ENCODE data around the gene DPF3.
A peak's percentile ranks its signal among the peaks of the same experiment; 100 is the strongest.

The DPF3 gene

DNA sequence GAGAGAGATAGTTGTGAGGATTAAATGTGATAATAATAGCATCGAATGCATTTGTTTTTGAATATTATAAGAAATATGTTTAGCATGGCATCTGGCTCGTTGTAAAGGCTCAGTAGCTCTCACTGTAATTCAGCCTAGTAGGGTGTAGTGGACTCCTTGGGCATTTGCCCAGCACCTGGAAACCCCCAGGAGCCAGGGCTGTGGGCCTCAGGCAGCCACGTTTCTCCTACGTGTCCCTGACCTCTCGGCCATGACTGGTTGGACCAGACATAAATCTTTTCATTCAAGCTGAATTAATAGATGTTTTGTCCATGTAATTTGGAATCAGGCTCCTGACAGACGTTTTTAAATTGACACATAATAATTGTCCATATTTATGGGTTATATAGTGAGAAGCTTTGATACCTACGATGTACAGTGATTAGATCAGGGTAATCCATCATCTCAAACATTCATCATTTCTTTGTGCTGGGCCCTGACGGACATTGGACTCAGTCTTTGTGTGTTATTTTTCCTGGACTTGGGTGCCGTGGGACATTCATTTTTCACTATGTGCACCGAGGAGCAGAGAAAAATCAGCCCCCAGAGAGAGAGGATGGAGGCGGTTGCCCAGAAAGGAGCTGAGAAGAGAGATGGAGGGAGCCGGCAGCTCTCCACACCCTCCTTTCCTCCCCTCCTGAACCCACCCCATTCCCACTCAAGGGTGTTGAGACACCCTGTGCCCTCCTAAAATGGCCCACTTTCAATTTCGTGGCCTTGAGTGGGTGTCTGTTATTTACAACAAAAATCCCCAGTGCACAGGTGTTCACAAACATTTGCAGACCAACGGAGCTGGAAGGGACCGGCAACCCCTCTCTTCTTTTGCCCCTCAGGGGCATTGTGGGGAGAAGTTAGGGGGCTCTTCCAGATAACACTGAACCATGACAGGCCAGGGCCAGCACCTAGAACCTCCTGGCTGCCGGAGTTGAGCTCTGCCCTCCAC, 296.4 kb downstream of the DPF3 start:
- no peak for DNase-seq (ENCODE audit: low read depth)

DNA sequence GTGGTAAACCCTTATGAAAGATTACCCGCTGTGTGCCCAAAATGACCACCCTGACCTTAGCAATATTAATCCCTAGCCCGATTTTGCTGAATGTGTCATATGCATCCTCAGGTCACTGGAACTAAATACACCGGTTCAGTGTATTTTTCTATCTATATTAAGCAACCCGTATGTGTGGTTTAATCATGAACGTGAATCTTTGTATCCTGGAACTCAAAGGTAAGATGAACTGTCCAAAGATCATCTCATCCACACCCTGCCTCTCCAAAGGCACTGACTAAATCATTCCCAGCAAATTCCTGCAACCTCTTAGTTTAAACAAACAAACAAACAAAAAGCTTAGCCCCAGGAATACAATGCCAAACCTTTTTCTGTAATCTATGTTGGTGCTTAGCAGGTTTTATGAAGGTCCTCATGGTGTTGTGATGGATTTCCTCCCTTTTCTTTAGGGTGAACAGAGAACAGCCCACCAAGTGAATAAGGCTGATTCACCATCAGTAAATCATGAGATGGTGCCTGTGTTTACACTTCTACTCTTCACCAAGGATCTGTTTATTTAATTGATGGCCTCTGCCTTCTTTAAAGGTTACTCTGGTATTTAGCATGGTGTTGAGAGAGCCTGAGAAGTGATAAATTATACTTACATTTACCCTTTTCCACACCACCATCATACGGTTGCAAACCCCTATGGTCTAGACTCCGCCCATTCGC, 298.6 kb downstream of the DPF3 start:
- DNase-seq (ENCODE audit: low read depth) = no peak

DNA sequence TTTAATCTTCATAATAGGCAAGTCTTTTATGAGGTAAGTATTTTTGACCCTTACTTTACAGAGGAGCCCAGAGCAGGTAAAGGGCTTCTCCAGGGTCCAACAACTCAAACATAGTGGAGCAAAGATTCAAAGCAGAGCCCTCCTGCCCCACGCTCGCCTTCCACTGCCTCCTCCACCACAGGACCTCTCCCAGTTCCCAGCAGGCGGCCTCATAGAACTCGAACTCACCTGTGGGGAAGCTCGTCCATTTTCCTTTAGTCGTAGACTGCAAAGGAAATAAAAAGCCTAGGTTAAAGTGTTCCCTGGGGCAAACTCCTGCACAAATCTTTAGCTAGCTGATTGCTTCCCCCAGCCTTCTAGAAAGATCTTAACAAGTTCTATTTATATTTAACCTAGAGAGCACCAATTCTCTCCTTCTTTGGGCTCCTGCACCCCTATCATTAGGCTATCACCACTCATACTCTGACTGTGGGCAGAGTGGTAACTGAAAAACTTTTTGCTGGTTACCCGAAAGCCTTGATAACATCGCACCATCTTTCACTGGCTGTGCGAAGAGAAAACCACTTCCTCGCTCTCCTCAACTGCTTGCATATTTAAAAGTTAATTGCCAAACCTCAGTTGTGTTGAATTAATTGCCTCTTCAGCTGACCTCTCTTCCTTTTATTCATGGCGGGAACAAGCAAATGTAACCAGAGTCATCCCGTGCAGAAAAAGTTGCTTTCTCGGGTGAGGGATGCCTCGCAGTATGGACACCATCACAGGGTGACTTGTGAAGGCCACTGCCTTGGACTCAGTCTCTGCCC, 299.6 kb downstream of the DPF3 start:
- DNase-seq (ENCODE audit: low read depth) = peak; percentile 11

DNA sequence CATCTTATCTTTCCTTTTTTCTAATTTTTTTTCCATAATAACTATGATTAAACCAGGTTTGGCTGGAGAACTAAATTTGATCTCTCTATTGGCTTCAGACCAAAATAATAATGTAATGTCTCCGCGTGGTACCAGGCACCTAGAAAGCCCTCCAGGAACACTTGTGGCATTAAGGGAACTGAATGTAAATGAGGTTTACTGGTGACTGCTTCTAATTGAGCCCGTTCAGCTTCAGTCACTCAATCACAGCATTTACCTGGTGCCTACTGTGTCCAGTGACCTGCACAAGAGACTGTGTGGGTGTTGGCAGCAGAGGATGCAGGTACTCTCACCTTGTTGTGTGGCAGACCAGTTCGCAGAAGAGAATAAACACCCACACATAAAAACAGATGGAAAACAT, 302.5 kb downstream of the DPF3 start:
- no peak for DNase-seq (ENCODE audit: low read depth)

DNA sequence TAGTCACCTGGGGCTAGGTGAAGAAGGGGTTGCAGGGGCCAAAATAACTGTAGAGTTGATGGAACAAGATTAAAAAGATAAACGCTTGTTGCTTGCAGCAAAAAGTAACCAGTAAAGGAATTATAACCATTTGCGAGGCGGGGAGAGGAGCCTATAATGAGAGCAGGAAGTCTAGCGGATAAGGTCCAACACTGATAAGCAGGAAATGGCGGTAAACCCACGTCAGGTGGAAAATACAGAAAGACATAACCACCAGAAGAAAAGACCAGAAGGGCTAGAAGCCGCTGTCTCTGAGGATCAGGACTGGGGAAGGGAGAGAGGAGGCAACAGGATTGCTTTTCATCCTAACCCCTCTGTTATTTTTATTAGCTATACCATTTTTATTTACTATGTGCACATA, 303.3 kb downstream of the DPF3 start:
- DNase-seq (ENCODE audit: low read depth) = no peak

DNA sequence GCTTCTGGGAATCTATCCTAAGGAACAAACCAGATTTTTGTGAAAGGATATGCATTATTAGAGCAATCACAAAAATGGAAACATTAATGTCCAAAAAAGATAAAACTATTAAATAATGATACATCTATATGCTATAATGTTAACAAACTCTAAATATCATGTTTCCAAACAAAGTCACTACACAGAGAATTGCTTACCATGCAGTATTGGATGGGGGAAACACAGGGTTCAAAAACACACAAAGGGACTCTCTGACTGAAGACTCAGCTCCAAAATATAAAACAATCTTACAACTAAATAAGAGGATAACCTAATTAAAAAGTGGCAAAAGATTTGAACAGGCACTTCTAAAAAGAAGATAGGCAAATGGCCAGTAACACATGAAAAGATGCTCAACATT, 304.2 kb downstream of the DPF3 start:
- DNase-seq (ENCODE audit: low read depth) = no peak

DNA sequence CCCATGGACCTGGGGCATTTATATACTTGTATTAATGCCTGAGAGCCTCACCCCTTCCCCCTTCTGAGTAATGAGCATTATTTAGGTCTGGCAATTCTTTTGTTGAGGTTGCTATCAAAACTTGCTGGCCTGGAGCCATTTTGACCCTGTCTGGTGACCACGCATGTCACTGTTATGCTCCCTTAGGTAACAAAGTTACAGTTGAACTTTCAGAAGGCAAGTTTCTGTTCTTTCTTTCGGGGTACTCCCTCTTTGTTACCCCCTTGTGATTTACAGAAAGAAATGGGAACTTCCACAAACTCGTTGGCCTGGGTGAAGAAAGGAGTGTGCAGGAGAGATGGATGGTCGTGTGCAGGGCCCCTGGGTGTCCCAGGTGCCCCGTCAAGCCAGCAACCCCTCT, 305.4 kb downstream of the DPF3 start:
- DNase-seq (ENCODE audit: low read depth) = no peak

DNA sequence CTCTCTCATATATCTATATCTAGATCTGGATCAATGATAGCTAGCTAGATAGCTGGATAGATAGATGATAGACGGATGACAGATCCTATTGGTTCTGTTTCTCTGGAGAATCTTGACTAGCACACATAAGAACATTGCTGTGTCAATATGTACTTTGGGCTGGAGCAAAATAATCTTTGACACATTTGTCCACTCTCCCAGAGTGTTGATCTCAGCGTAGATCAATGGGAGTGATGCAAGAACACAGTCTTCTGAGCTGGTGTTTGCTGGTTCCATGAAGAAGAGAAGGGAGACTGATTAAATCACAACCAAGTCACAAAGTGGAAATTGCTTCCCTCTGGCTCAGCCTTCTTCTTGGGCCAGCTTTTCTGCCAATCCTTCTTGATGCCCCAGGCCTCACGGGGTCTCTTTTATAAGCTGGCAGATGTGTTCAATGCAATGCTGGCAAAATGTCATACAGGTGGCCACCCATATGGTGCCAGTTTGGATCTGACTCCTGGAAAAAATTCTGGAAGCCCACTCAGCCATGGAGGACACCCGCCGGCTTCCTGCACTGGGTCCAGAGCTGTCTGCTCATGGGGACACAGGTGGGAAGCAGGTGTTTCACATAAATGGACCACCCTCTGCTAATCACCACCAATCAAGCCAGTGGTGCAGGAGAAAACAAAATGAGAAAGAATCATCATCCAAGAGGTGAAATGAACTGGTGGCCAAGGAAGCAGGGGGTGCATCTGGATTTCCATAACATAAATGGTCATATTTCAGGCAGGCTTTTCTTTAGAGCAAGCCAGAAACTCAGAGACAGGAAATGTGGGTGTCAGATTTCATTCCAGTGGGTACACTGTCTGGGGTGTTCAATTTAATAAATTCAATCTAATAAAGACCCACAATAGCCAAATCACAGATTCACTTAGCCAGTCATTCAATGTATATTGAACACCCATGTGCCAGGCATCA, 310.3 kb downstream of the DPF3 start:
- no peak for DNase-seq (ENCODE audit: low read depth)

DNA sequence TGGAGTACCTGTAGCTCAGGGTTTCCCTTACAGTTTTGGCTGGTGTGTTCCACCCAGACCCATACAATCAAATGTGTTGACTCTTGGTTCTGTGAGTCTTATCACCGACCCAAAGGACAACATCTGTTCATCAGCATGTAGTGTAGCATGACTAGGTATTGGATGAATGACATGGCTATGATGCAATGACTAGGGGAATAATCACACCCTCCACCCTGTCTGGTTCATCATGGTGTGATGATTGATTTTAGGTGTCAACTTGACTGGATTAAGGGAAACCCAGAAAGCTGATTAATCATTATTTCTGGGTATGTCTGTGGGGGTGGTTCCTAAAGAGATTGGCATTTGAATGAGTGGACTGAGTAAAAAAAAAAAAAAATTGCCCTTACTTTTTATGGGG, 311.3 kb downstream of the DPF3 start:
- DNase-seq (ENCODE audit: low read depth) = no peak

DNA sequence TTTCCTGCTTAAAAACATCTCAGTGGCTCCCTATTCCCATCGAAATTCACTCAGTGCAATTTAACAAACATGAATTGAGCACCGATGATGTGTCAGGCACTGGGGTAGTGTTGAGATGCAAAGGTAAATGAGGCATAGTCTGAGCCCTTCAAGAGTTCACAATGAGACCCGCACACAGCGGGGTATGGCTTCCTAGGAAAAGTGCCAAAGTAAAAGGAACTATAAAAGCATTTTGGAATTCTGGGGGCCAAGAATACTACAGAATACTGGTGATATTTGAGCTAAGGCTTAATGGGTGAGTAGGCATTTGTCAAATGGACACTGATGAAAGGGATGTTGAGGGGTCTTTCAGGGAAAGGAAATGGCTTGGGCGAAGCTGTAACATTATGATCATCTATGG, 315.4 kb downstream of the DPF3 start:
- no peak for DNase-seq (ENCODE audit: low read depth)

DNA sequence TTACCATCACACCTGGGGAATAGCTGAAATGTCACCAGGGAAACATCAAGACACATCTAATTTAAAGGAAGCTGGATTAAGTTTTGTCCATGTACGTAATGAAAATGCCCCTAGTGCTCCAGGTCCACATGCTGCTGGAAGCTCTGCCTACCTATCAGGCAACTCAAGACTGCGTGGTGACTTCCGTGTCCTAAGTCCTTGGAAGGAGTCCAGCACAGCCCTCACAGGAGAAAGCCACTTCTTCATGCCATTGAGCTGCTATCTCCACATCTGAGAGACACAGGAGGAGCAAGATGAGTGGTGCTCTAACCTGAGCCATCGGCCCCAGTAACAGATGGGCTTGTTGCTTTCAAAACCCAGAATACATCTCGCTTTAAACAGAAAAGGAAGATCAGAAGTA, 316.4 kb downstream of the DPF3 start:
- no peak for DNase-seq (ENCODE audit: low read depth)

DNA sequence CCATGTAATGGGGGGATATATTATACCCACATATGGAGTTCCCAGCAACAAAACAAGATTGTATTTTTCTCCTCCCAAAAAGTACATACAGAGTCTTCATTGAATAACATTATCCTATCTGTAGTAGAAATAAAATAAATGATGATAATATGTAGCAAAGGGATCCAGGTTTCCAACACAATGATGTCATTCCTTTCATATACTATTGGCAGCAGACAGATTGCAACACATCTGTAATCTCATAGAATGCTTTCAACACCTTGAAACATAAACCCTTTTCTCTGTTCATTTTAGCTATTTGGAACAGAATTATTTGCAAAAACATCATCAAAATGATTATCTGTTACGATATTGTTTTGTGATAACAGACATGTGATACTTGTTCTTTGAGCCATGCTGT, 317.6 kb downstream of the DPF3 start:
- no peak for DNase-seq (ENCODE audit: low read depth)

DNA sequence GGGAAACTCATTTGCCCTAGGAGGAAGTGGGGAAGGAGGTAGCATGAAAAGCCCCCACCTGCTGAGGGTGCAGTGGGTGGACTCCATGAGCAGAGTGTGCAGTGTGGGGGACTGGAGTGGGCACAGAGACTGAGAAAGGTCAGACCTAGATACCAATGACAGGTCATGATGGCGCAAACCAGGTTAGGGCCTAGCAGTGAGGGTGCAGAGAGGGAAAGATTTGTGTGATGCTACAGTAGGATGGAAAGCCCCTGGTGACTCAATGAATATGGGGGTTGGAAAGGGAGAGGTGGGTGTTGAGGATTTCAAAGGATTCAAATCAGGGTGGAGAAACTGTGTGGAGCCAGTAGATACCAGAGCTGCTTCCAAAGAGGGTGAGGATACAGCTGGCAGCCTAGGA, 319.2 kb downstream of the DPF3 start:
- no peak for DNase-seq (ENCODE audit: low read depth)

DNA sequence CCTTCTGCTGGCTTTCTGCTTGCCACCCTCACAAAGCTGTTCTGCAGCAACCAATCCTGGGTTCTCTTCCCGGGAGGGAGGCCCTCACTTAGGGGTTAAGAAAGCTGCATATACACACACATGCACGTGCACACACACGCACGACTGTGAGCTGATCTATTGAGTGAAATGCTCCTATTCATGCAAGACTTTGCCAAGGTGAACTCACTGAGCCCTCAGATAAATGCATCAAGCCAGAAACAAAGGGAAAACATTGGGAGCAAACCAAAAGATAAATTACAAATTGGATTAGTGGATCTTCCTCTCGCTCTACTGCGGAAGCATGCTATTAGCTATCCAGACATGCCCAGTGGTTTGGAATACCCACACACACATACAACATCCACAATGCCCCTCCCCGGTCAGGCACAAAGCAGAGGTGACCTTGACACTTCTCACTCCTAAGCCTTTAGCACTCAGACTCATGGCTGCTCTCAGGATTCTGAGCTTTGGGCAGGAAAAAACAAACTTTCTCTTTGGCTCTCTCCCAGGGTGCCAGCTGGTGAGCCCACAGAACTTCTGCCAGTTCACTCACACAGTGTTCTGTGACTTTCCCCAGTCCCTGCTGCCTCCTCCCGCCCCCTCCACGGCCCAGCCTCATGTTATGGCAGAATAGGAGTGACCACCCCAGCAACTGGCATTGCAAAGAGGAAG, 320.0 kb downstream of the DPF3 start:
- DNase-seq (ENCODE audit: low read depth) = no peak
